HG03159 (cell line): ENCODE data around the gene COL5A2.

Experiments
- ATAC-seq: cut with Tn5 transposase; IDR thresholded peaks from one replicate; pipeline ENCODE4 v1.9.1; 2021; ENCODE audit warnings: mild to moderate bottlenecking, moderate library complexity; ENCODE audit not compliant: unreplicated experiment

Gene COL5A2

GRCh38 chr2:189150033-189150432 is 29.5 kb downstream of the COL5A2 start:
- no peak for ATAC-seq

GRCh38 chr2:189147989-189148388 is 31.6 kb downstream of the COL5A2 start:
- no peak for ATAC-seq

- ATAC-seq: no peak
Observed at GRCh38 chr2:189147361-189147760, 32.2 kb downstream of the COL5A2 start.

GRCh38 chr2:189146553-189146952 is 33.0 kb downstream of the COL5A2 start:
- no peak for ATAC-seq

GRCh38 chr2:189144700-189145211 is 34.8 kb downstream of the COL5A2 start:
- no peak for ATAC-seq

GRCh38 chr2:189143925-189144324 is 35.6 kb downstream of the COL5A2 start:
- ATAC-seq: no peak

GRCh38 chr2:189142893-189143759 is 36.4 kb downstream of the COL5A2 start:
- peak; percentile 100 for ATAC-seq

GRCh38 chr2:189138800-189139199 is 40.8 kb downstream of the COL5A2 start:
- ATAC-seq: no peak

GRCh38 chr2:189137519-189137918 is 42.0 kb downstream of the COL5A2 start:
- ATAC-seq: no peak

GRCh38 chr2:189134485-189134884 is 45.1 kb downstream of the COL5A2 start:
- no peak for ATAC-seq

GRCh38 chr2:189131991-189132390 is 47.6 kb downstream of the COL5A2 start:
- ATAC-seq: no peak

GRCh38 chr2:189129971-189130370 is 49.6 kb downstream of the COL5A2 start:
- no peak for ATAC-seq

- no peak for ATAC-seq
Observed at GRCh38 chr2:189128970-189129369, 50.6 kb downstream of the COL5A2 start.

GRCh38 chr2:189127756-189128155 is 51.8 kb downstream of the COL5A2 start:
- no peak for ATAC-seq

GRCh38 chr2:189125195-189125594 is 54.4 kb downstream of the COL5A2 start:
- ATAC-seq: no peak

GRCh38 chr2:189124175-189124574 is 55.4 kb downstream of the COL5A2 start:
- ATAC-seq: no peak

GRCh38 chr2:189118386-189118785 is 61.2 kb downstream of the COL5A2 start:
- ATAC-seq: no peak

- no peak for ATAC-seq
Observed at GRCh38 chr2:189116979-189117378, 62.6 kb downstream of the COL5A2 start.

- no peak for ATAC-seq
Observed at GRCh38 chr2:189116087-189116486, 63.5 kb downstream of the COL5A2 start.

GRCh38 chr2:189115126-189115525 is 64.4 kb downstream of the COL5A2 start:
- no peak for ATAC-seq

GRCh38 chr2:189113963-189114362 is 65.6 kb downstream of the COL5A2 start:
- ATAC-seq: no peak

- ATAC-seq: no peak
Observed at GRCh38 chr2:189111063-189111715, 68.4 kb downstream of the COL5A2 start.
